GM23338 (cell line): ENCODE data around the gene SLC25A22.

Source experiments
- CREB1 ChIP-seq: fragments of 250-450 bp; sonication (Bioruptor Pico); IDR thresholded peaks from 2 replicates; pipeline ENCODE4 v1.5.0; 2020; ENCODE audit warnings: low read depth, mild to moderate bottlenecking, moderate library complexity
- CTCF ChIP-seq, 2 experiments: fragments of 200-600 bp in 1 of 2; sonication (generic) in 1 of 2; conservative IDR thresholded peaks; 2 replicates each; pipeline versions ENCODE4 v1.5.1 to v1.6.1; 2016 to 2017; ENCODE audit warnings: antibody characterized with exemption in 2 of 2, low read depth in 2 of 2, mild to moderate bottlenecking in 2 of 2, moderate library complexity in 1 of 2
- ETS1 ChIP-seq: IDR thresholded peaks from 2 replicates; pipeline ENCODE4 v1.6.1; 2016; ENCODE audit warnings: antibody characterized with exemption
- EZH2 ChIP-seq: fragments of 200-600 bp; sonication (generic); IDR thresholded peaks from one replicate; pipeline ENCODE4 v1.8.0; 2017; ENCODE audit warnings: antibody characterized with exemption, mild to moderate bottlenecking, low read depth; ENCODE audit not compliant: unreplicated experiment
- EZH2phosphoT487 ChIP-seq: fragments of 200-600 bp; sonication (generic); IDR thresholded peaks from one replicate; pipeline ENCODE4 v1.8.1; 2018; ENCODE audit warnings: antibody characterized with exemption; ENCODE audit not compliant: unreplicated experiment
- POLR2AphosphoS5 ChIP-seq: IDR thresholded peaks from 2 replicates; pipeline ENCODE4 v1.6.1; 2016; ENCODE audit warnings: antibody characterized with exemption, low read depth
- REST ChIP-seq: IDR thresholded peaks from one replicate; pipeline ENCODE4 v1.6.1; 2018; ENCODE audit warnings: antibody characterized with exemption; ENCODE audit not compliant: unreplicated experiment
- ZNF331 ChIP-seq: fragments of 250-450 bp; sonication (Bioruptor Pico); IDR thresholded peaks from 2 replicates; pipeline ENCODE4 v1.5.0; 2020; ENCODE audit warnings: low read depth, mild to moderate bottlenecking, moderate library complexity

GRCh38 chr11:794766-795633, 3.1 kb downstream of the SLC25A22 start:
- TF ChIP-seq CTCF (conservative IDR thresholded peaks at IDR 0.05; ENCODE audit: low read depth in 2 of 2), result no peak
- no peak for TF ChIP-seq ETS1
- TF ChIP-seq POLR2AphosphoS5, result no peak
- no peak for TF ChIP-seq EZH2
- no peak for TF ChIP-seq CREB1 (CRISPR knock-in tag)
- TF ChIP-seq EZH2phosphoT487, result no peak
- no peak for TF ChIP-seq ZNF331
- no peak for TF ChIP-seq REST
